ENCODE results near the gene C8B.

- TF ChIP-seq CTCF (IDR thresholded peaks at IDR 0.05) (no peak), EP300 (IDR thresholded peaks at IDR 0.05) (no peak), POLR2A (IDR thresholded peaks at IDR 0.05) (no peak)
Measured at GRCh38 chr1:56986397-56986796, 20.6 kb upstream of the C8B start.
